Colonic mucosa (tissue), 4 donors: ENCODE data around the gene CSF2RB. TPM values are rescaled to one million over a fixed set of nuclear protein-coding genes. Genes with fewer than 3 reads are reported as not detected.

Source experiments
- DNase-seq: peaks from one replicate; pipeline ENCODE4 v3.0.0-alpha.2; 2020
- H3K27ac ChIP-seq: fragments of 200-600 bp; one replicate; pipeline ENCODE4 v1.8.0; 2021
- H3K27me3 ChIP-seq: fragments of 200-600 bp; one replicate; pipeline ENCODE4 v1.8.0; 2021
- H3K36me3 ChIP-seq: fragments of 200-600 bp; one replicate; pipeline ENCODE4 v1.8.0; 2021
- H3K4me1 ChIP-seq: fragments of 200-600 bp; one replicate; pipeline ENCODE4 v1.8.0; 2021; ENCODE audit warnings: mild to moderate bottlenecking
- H3K4me3 ChIP-seq: fragments of 200-600 bp; one replicate; pipeline ENCODE4 v1.8.0; 2021
- H3K9ac ChIP-seq, 2 donors: one replicate each; pipeline ENCODE4 v1.7.0; 2013; ENCODE audit warnings: control low read depth in 2 of 2, low read depth in 2 of 2, low read length in 2 of 2
- H3K9me3 ChIP-seq: fragments of 200-600 bp; one replicate; pipeline ENCODE4 v1.8.0; 2021
- CTCF ChIP-seq: fragments of 200-600 bp; IDR thresholded peaks from one replicate; pipeline ENCODE4 v1.8.0; 2022; ENCODE audit warnings: antibody characterized with exemption, mild to moderate bottlenecking
- intact Hi-C: fragments of 100-400 bp; cut with DNase I; formaldehyde crosslinking; loops from one replicate; pipeline ENCODE4 v1.14.1; 2022
- total RNA-seq, 2 donors: library from RNA; stranded (reverse); fragmentation: NEBNext Ultra II Directional in 1 of 2; extraction: Animal tissue kit (Norgen Biotek cat#: 25700) in 1 of 2; gene quantifications; one replicate each; pipeline ENCODE4 v1.2.1, GENCODE V29; 2021
- donor health status: healthy.
- donor health status: DM: no; HTN: no; CAD: no.
- donor health status: DM: no; HTN: no; CAD: no.

The CSF2RB gene
- total RNA-seq, 2 donors from 2014 or later, result 2.1 to 5.2 TPM

GRCh38 chr22:36922105-36922608 is 8.7 kb downstream of the CSF2RB start:
- Histone ChIP-seq H3K4me1 (no peaks in the 10 kb centered on the region), H3K27ac (no peak overlapping the region), H3K27me3 (no peaks in the 10 kb centered on the region), H3K9me3 (no peaks in the 10 kb centered on the region), H3K4me3 (no peak overlapping the region), H3K36me3 (no peaks in the 10 kb centered on the region), H3K9ac (no peak overlapping the region)
- intact Hi-C loops, result no loop called here
- no peak for TF ChIP-seq CTCF
- DNase-seq, result no peak

GRCh38 chr22:36922711-36923110 is 9.3 kb downstream of the CSF2RB start:
- intact Hi-C loops, result no loop called here
- no peak overlapping the region for H3K9ac ChIP-seq
- TF ChIP-seq CTCF, result no peak
- H3K4me1 ChIP-seq, result no peaks in the 10 kb centered on the region
- H3K27me3 ChIP-seq, result no peaks in the 10 kb centered on the region
- no peaks in the 10 kb centered on the region for H3K9me3 ChIP-seq
- DNase-seq, result no peak
- no peak overlapping the region for H3K27ac ChIP-seq
- H3K4me3 ChIP-seq, result no peak overlapping the region
- no peaks in the 10 kb centered on the region for H3K36me3 ChIP-seq

GRCh38 chr22:36923131-36923788 is 9.8 kb downstream of the CSF2RB start:
- Histone ChIP-seq H3K36me3 (no peaks in the 10 kb centered on the region), H3K27ac (no peak overlapping the region), H3K4me1 (no peaks in the 10 kb centered on the region), H3K9me3 (no peaks in the 10 kb centered on the region), H3K27me3 (no peaks in the 10 kb centered on the region), H3K4me3 (no peak overlapping the region), H3K9ac (no peak overlapping the region)
- TF ChIP-seq CTCF, result no peak
- no peak for DNase-seq
- intact Hi-C loops, result no loop called here

GRCh38 chr22:36924151-36924698 is 10.8 kb downstream of the CSF2RB start:
- no peak overlapping the region for H3K9ac ChIP-seq
- intact Hi-C loops, result no loop called here
- TF ChIP-seq CTCF, result no peak
- H3K4me1 ChIP-seq, result no peaks in the 10 kb centered on the region
- H3K27ac ChIP-seq, result no peak overlapping the region
- no peaks in the 10 kb centered on the region for H3K36me3 ChIP-seq
- DNase-seq, result no peak
- no peaks in the 10 kb centered on the region for H3K27me3 ChIP-seq
- H3K4me3 ChIP-seq, result no peak overlapping the region
- H3K9me3 ChIP-seq, result no peaks in the 10 kb centered on the region

- Histone ChIP-seq H3K27ac (no peak overlapping the region), H3K9ac (no peak overlapping the region), H3K4me3 (no peak overlapping the region), H3K4me1 (no peaks in the 10 kb centered on the region), H3K9me3 (no peaks in the 10 kb centered on the region), H3K27me3 (no peaks in the 10 kb centered on the region), H3K36me3 (no peaks in the 10 kb centered on the region)
- intact Hi-C loops, result no loop called here
- no peak for TF ChIP-seq CTCF
- no peak for DNase-seq
Measured at GRCh38 chr22:36925388-36926290, 12.2 kb downstream of the CSF2RB start.
